PC-9 (cell line): ENCODE data around the gene ADAM8.

Source experiments
- EZH2 ChIP-seq: fragments of 200-600 bp; sonication (generic); IDR thresholded peaks from 2 replicates; pipeline ENCODE4 v1.8.0; 2017; ENCODE audit warnings: antibody characterized with exemption, low read depth
- TF ChIP-seq, protein P1 (sequence below): fragments of 200-600 bp; sonication (generic); conservative IDR thresholded peaks from 2 replicates; pipeline ENCODE4 v1.6.1; 2017; ENCODE audit warnings: mixed run types, antibody characterized with exemption, mild to moderate bottlenecking, moderate library complexity

DNA sequence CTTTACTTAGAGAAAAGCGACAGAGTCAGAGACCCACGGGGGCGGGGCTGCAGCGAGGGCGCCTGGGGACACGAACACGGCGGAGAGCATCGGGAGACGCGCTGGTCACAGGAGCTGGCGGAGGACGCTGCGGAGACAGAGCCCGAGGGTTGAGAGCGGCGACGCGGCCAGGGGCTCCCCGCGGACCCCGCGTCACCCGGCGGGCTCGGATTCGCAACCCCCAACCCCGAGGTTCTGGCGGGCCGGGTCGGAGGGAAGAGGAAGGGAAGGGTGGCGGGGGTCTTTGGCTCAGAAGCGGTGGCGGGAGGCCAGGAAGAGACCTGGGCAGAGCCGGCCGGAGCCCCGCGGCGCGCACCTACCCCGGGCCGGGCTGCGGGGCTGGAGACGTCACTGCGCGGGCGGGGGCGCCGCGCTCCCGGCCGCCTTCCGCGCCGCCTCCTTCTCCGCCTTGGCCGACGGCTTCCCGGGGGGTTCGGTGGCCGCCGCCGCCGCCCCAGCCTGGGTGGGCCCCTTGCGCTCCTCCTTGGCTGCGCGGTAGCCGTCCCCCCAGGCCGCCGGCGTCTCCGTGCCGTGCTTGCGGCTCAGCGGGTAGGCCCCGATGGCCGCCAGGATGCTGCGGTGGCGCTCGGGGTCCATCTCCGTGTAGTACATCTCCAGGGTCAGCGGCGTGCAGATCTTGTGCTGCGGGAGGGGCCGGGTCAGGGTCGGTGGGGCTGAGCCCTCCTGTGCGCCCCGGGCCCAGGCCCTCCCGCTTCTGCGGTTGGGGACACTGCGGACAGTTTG, 49.0 kb upstream of the ADAM8 start:
- TF ChIP-seq, protein P1, sequence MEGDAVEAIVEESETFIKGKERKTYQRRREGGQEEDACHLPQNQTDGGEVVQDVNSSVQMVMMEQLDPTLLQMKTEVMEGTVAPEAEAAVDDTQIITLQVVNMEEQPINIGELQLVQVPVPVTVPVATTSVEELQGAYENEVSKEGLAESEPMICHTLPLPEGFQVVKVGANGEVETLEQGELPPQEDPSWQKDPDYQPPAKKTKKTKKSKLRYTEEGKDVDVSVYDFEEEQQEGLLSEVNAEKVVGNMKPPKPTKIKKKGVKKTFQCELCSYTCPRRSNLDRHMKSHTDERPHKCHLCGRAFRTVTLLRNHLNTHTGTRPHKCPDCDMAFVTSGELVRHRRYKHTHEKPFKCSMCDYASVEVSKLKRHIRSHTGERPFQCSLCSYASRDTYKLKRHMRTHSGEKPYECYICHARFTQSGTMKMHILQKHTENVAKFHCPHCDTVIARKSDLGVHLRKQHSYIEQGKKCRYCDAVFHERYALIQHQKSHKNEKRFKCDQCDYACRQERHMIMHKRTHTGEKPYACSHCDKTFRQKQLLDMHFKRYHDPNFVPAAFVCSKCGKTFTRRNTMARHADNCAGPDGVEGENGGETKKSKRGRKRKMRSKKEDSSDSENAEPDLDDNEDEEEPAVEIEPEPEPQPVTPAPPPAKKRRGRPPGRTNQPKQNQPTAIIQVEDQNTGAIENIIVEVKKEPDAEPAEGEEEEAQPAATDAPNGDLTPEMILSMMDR = no peak
- no peak for TF ChIP-seq EZH2
